ENCODE results near the gene SLC25A18.

DNA sequence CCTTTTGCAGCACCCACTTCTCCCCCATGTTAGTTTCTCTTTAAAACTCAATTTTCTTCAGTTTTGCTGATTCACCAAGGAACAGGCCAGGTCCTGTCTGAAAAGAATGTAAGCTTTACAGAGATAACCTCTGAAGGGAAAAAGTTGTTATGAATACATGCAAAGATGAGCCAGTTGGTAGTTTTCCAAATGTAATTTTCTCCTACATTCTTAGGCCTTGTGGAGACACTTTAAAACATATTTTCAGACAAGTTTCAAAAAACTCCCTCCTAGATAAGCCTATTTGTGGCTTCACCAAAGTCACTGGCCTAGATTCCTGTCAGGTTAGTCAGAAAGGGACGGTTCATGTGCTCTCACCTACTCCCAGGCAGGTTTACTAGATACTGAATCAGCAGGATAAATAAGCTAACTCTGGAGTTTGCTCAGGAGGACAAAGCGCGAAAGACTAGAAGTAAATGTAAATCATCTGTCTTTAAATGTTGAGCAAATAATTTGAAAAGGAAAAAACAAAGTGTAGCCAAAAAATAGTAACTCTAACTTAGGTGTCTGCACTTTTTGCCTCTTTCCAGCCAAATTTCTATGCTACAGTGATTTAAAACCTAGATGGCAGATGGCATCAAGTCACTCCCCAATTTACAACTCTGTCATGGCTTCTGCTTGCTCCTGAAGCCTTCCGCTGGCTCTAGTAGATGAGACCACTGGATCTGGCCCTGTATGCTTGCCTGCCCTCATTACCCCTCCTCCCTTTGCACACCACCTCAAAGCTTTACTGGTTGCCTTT lies 70.1 kb downstream of the SLC25A18 start:
- TF ChIP-seq EZH2 (optimal IDR thresholded peaks at IDR 0.05; ENCODE audit: low read depth, low read length): no peak
- TF ChIP-seq CTCF (IDR thresholded peaks at IDR 0.05; ENCODE audit: low read length): no peak

All from MM.1S (cell line).